Right lobe of liver (tissue), 6 donors: ENCODE data around the gene CNDP1. TPM values are rescaled to one million over a fixed set of nuclear protein-coding genes. Genes with fewer than 3 reads are reported as not detected.

Source experiments
- ATAC-seq, 4 donors: fragments of 200-7000 bp; cut with Tn5 transposase; one replicate each; pipeline ENCODE4 v1.9.1; 2020; ENCODE audit warnings: mild to moderate bottlenecking in 4 of 4, moderate library complexity in 4 of 4
- DNase-seq, 3 donors: peaks; one replicate each; pipeline ENCODE4 v3.0.0-alpha.2; 2020
- H3K27ac ChIP-seq, 3 donors: fragments of 200-600 bp; one replicate each; pipeline ENCODE4 v1.8.0; 2022
- H3K27me3 ChIP-seq, 2 donors: fragments of 200-600 bp; one replicate each; pipeline ENCODE4 v1.8.0; 2022
- H3K36me3 ChIP-seq, 4 donors: fragments of 200-600 bp; sonication (generic) in 1 of 4; one replicate each; pipeline versions ENCODE4 v1.5.1 to v1.8.0; 2017 to 2022; ENCODE audit warnings: control low read depth in 1 of 4
- H3K4me1 ChIP-seq, 4 donors: fragments of 200-600 bp; sonication (generic) in 1 of 4; one replicate each; pipeline versions ENCODE4 v1.5.1 to v1.8.0; 2017 to 2022; ENCODE audit warnings: control low read depth in 1 of 4
- H3K4me3 ChIP-seq, 3 donors: fragments of 200-600 bp; one replicate each; pipeline ENCODE4 v1.8.0; 2022
- H3K9me3 ChIP-seq, 4 donors: fragments of 200-600 bp; sonication (generic) in 1 of 4; one replicate each; pipeline versions ENCODE4 v1.5.1 to v1.8.0; 2017 to 2022; ENCODE audit warnings: control low read depth in 1 of 4
- POLR2A ChIP-seq: fragments of 450-650 bp; IDR thresholded peaks from one replicate; pipeline ENCODE4 v1.6.1; 2017; ENCODE audit warnings: antibody characterized with exemption, mild to moderate bottlenecking
- WGBS: methylation state at CpG from one replicate; pipeline ENCODE4 v1.1.6; 2018; ENCODE audit warnings: low coverage, low lambda C conversion rate; ENCODE audit not compliant: insufficient coverage; ENCODE audit errors: missing lambda C conversion rate; 5-methylcytosine and 5-hydroxymethylcytosine counted together
- intact Hi-C, 2 donors: fragments of 100-400 bp; cut with DNase I; formaldehyde crosslinking; loops; one replicate each; pipeline versions ENCODE4 v1.11.2 to v1.14.1; 2022
- total RNA-seq, 6 experiments: library from RNA; depleted of rRNA in 2 of 6; stranded (reverse); fragments of >200 nt in 2 of 6; fragmentation: NEBNext Ultra II Directional in 3 of 6; extraction: Animal tissue kit (Norgen Biotek cat#: 25700) in 3 of 6; gene quantifications; one replicate each; pipeline versions ENCODE4 v1.1.0 to v1.2.4, GENCODE V29; 2016 to 2023
- TF ChIP-seq, protein P1 (sequence below), 4 donors: fragments of 200-600 bp in 3 of 4; fragments of 450-650 bp in 1 of 4; IDR thresholded peaks; one replicate each; pipeline versions ENCODE4 v1.5.1 to v1.8.0; 2016 to 2022; ENCODE audit warnings: antibody characterized with exemption in 4 of 4, mild to moderate bottlenecking in 2 of 4
- donor health status: DM: no; HTN: yes; CAD: no.
- donor health status: DM: no; HTN: no; CAD: no.
- donor health status: DM: no; HTN: no; CAD: no.
- donor health status: DM: no; HTN: yes; CAD: no.
- donor health status: DM: no; HTN: yes; CAD: no.

The CNDP1 gene
- total RNA-seq, 6 experiments from 2014 or later: 10.4 to 61.4 (median 28.4) TPM

DNA sequence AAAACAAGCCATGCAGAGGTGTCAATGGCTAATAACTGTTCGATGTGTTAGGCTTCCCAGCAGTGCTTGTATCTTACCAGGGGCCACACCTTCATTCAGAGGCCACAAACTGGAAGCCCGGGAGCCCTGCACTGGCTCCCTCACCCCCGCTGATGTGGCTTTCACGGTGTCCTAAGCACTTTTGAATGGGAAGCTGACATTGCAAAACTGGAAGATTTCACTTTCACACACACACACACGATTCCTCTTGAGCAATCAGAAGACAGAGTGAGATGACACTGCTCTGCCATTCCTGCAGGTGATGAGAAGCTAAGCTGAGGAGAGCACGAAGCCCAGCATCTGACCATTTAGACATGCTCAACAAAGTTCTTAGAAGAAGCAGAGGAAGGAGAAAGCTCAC lies 54.7 kb downstream of the CNDP1 start:
- H3K27ac ChIP-seq: no peak overlapping the region

DNA sequence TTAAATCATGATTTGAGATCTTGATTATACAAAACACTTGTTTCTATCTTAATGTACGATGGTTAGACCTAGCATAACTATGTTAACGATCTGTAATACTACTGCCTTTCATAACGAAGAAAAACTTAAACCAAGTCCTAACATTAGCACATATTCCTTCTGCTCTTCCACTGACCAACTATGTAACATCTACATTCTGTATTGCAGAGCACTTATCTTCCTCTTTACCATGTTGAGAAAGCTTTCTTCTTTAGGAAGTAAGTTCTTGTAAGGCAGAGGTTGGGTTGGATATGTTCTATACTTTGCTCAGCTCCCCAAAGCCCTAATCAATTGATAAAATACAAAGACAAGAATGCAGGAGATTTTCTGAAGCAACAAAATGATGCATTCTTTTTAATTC lies 55.5 kb downstream of the CNDP1 start:
- TF ChIP-seq POLR2A: no peak
- TF ChIP-seq, protein P1, sequence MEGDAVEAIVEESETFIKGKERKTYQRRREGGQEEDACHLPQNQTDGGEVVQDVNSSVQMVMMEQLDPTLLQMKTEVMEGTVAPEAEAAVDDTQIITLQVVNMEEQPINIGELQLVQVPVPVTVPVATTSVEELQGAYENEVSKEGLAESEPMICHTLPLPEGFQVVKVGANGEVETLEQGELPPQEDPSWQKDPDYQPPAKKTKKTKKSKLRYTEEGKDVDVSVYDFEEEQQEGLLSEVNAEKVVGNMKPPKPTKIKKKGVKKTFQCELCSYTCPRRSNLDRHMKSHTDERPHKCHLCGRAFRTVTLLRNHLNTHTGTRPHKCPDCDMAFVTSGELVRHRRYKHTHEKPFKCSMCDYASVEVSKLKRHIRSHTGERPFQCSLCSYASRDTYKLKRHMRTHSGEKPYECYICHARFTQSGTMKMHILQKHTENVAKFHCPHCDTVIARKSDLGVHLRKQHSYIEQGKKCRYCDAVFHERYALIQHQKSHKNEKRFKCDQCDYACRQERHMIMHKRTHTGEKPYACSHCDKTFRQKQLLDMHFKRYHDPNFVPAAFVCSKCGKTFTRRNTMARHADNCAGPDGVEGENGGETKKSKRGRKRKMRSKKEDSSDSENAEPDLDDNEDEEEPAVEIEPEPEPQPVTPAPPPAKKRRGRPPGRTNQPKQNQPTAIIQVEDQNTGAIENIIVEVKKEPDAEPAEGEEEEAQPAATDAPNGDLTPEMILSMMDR (IDR thresholded peaks at IDR 0.05): no peak
- Histone ChIP-seq H3K4me3 (no peak overlapping the region), H3K9me3 (no peaks in the 10 kb centered on the region), H3K36me3 (peaks cover 0 to 5% (median 0%) of the 10 kb centered on the region in 4 donors), H3K27ac (no peak overlapping the region), H3K27me3 (no peaks in the 10 kb centered on the region), H3K4me1 (peaks cover 0 to 11% (median 0%) of the 10 kb centered on the region in 4 donors)
- intact Hi-C loops: no loop called here
- peak; percentile 26 to 51 (median 34) for ATAC-seq
- no peak for DNase-seq
- WGBS: 66% methylated on average over 3 of the region's 3 CpGs

More for the DNA sequence above, 54.7 kb downstream of the CNDP1 start:
- no peak for TF ChIP-seq POLR2A
- TF ChIP-seq, protein P1 (IDR thresholded peaks at IDR 0.05): no peak
- Histone ChIP-seq H3K4me3 (no peak overlapping the region), H3K4me1 (peaks cover 0 to 11% (median 0%) of the 10 kb centered on the region in 4 donors), H3K36me3 (peaks cover 0 to 5% (median 0%) of the 10 kb centered on the region in 4 donors), H3K9me3 (no peaks in the 10 kb centered on the region), H3K27me3 (no peaks in the 10 kb centered on the region)
- no peak for DNase-seq
- WGBS: 30% methylated on average over 5 of the region's 6 CpGs
- intact Hi-C loops: no loop called here
- ATAC-seq: peak; percentile 77 to 92 (median 86)

DNA sequence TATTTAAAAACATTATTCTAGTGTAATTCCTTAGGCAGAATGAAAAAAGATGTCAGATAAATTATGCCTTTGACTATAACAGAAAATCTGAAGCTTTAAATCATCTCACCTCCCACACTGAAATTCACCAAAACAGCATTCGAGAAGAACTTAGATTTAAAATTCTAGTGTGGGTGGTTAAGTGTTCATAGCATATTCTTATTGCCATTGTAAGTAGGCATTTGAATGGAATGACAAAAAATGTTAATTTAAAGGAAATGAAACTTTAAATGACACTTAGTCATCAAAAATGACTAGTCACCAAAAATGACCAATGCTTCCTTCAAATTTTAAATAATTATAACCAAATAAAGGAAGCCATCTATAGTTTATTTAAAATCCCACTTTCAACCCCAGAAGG lies 56.4 kb downstream of the CNDP1 start:
- DNase-seq: no peak
- 47% methylated on average over 1 of the region's 1 CpG for WGBS
- TF ChIP-seq, protein P1 (IDR thresholded peaks at IDR 0.05): no peak
- no peak for TF ChIP-seq POLR2A
- Histone ChIP-seq H3K36me3 (peaks cover 0 to 5% (median 0%) of the 10 kb centered on the region in 4 donors), H3K4me1 (peaks cover 0 to 15% (median 0%) of the 10 kb centered on the region in 4 donors), H3K4me3 (no peak overlapping the region), H3K9me3 (no peaks in the 10 kb centered on the region), H3K27ac (no peak overlapping the region), H3K27me3 (no peaks in the 10 kb centered on the region)
- intact Hi-C loops: no loop called here
- ATAC-seq: no peak

DNA sequence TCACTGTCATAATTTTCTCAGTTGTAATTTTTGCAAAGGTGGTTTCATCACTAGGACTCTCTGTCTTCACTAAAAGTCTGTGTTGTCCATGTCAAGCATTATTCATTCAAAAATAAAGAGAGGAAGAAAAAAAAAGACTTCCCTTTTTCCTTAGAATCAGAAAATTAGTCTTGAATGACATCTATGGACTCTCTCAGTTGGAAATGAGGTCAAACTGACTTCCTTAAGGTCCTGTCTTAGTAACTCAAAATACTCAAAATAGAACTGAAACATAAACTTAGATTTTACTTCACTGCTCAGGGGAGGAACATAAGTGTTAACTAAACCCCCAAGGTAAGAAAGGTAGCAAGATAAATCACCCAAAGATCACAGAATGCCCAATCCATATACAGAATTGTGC lies 61.1 kb downstream of the CNDP1 start:
- Histone ChIP-seq H3K27ac (no peak overlapping the region), H3K36me3 (peaks cover 0 to 5% (median 0%) of the 10 kb centered on the region in 4 donors), H3K4me1 (peaks cover 0 to 13% (median 3%) of the 10 kb centered on the region in 4 donors), H3K9me3 (no peaks in the 10 kb centered on the region), H3K4me3 (no peak overlapping the region), H3K27me3 (no peaks in the 10 kb centered on the region)
- DNase-seq (no peak), ATAC-seq (no peak)
- intact Hi-C loops: no loop called here
- TF ChIP-seq, protein P1 (IDR thresholded peaks at IDR 0.05): no peak
- no peak for TF ChIP-seq POLR2A
